OCI-LY7 (cell line): Measurements from ENCODE around the gene HABP4.

Source experiments
- EZH2phosphoT487 ChIP-seq: fragments of 200-600 bp; sonication (generic); IDR thresholded peaks from 2 replicates; pipeline ENCODE4 v1.6.1; 2018; ENCODE audit warnings: low read depth, borderline replicate concordance, mild to moderate bottlenecking, mixed run types, antibody characterized with exemption, low read length, moderate library complexity, mixed read lengths
- TF ChIP-seq, protein P1 (sequence below): fragments of 200-600 bp; sonication (generic); conservative IDR thresholded peaks from 2 replicates; pipeline ENCODE4 v1.5.1; 2014; ENCODE audit warnings: mild to moderate bottlenecking, antibody characterized with exemption, low read length, moderate library complexity, mixed read lengths

DNA sequence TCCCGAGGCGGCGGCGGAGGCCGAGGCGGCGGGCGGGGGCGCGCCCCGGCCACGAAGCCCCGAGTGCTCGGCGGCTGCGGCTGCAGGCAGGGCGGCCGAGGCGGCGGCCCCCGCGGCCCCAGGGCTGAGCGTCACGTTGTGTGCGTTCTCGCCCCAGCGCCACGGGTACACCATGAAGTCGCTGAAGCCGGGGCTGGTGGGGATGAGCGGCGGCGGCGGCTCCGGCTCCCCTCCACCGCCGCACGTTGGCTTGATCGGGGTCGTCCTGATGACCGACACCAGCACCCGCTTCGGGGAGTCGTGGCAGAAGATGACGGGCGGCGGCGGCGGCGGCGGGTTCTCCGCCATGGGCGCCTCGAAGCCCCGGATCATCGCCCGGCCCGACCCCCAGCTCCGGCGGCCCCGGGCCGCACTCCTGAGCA, 32.3 kb upstream of the HABP4 start:
- TF ChIP-seq, protein P1, sequence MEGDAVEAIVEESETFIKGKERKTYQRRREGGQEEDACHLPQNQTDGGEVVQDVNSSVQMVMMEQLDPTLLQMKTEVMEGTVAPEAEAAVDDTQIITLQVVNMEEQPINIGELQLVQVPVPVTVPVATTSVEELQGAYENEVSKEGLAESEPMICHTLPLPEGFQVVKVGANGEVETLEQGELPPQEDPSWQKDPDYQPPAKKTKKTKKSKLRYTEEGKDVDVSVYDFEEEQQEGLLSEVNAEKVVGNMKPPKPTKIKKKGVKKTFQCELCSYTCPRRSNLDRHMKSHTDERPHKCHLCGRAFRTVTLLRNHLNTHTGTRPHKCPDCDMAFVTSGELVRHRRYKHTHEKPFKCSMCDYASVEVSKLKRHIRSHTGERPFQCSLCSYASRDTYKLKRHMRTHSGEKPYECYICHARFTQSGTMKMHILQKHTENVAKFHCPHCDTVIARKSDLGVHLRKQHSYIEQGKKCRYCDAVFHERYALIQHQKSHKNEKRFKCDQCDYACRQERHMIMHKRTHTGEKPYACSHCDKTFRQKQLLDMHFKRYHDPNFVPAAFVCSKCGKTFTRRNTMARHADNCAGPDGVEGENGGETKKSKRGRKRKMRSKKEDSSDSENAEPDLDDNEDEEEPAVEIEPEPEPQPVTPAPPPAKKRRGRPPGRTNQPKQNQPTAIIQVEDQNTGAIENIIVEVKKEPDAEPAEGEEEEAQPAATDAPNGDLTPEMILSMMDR, result no peak
- TF ChIP-seq EZH2phosphoT487, result no peak
